Measurements from ENCODE around the gene REN.

GRCh38 chr1:204151552-204152309 is 14.4 kb downstream of the REN start, which contains the start of gene ETNK2:
- TF ChIP-seq CTCF (IDR thresholded peaks at IDR 0.05; ENCODE audit: low read length): no peak
- no peak for TF ChIP-seq EZH2 (IDR thresholded peaks at IDR 0.05; ENCODE audit: borderline replicate concordance, low read length)
